HepG2 (cell line): ENCODE data around the gene SLC2A13. TPM values are rescaled to one million over a fixed set of nuclear protein-coding genes. Genes with fewer than 3 reads are reported as not detected.

ENCODE experiments used
- ATAC-seq: fragments of 200-7000 bp; cut with Tn5 transposase; 3 replicates; pipeline ENCODE4 v1.9.1; 2020; ENCODE audit warnings: mild to moderate bottlenecking, moderate library complexity
- BruUV-seq: library from RNA; stranded (reverse); fragments of 400-500 nt; replicated peaks from 2 replicates; lab custom pipeline; 2021; lab: Mats Ljungman, UMichigan
- CTCF ChIA-PET: fragments of 300-600 bp; formaldehyde crosslinking; extraction: SDS; loops from one replicate; lab custom pipeline; 2021; ENCODE audit warnings: low total read pairs, inconsistent platforms, low intra/inter-chr PET ratio; lab: Yijun Ruan, JAX
- POLR2A ChIA-PET: fragments of 350-600 bp; sonication (Branson Sonifier 250); formaldehyde crosslinking; loops from one replicate; lab custom pipeline; 2020; ENCODE audit warnings: antibody characterized with exemption, inconsistent platforms; lab: Yijun Ruan, JAX
- DNase-seq: peaks from one replicate; pipeline ENCODE4 v3.0.0-alpha.2; 2015; ENCODE audit warnings: low spot score
- FAIRE-seq: peaks from 3 replicates; lab custom pipeline; 2011; peaks lifted over from hg19 to GRCh38; lab: Jason Lieb, UNC
- H2AFZ ChIP-seq: one replicate; pipeline ENCODE4 v1.6.1; 2011; ENCODE audit warnings: low read length, inconsistent platforms
- H3K27ac ChIP-seq: fragments of 300-600 bp; 3 replicates; pipeline ENCODE4 v1.8.0; 2011; ENCODE audit warnings: mixed run types, mild to moderate bottlenecking, mixed read lengths, low read length, inconsistent platforms; ENCODE audit not compliant: insufficient read depth; ENCODE audit errors: extremely low read length
- H3K27me3 ChIP-seq, 2 experiments: fragments of 200-600 bp in 1 of 2; 2 replicates in 1 of 2; 3 replicates in 1 of 2; pipeline versions ENCODE4 v1.6.0 to v1.8.0; 2011; ENCODE audit warnings: low read length in 2 of 2, mild to moderate bottlenecking in 2 of 2, moderate library complexity in 2 of 2, inconsistent platforms in 1 of 2; ENCODE audit not compliant: insufficient read depth in 2 of 2, control insufficient read depth in 1 of 2
- H3K36me3 ChIP-seq, 2 experiments: fragments of 200-600 bp in 1 of 2; replicated peaks in 1 of 2; 2 replicates in 1 of 2; 3 replicates in 1 of 2; pipeline versions ENCODE4 v1.5.1 to v1.8.0; 2011; ENCODE audit warnings: low read length in 2 of 2, inconsistent platforms in 1 of 2; ENCODE audit not compliant: insufficient read depth in 2 of 2, control insufficient read depth in 1 of 2
- H3K4me1 ChIP-seq: 2 replicates; pipeline ENCODE4 v1.5.1; 2012; ENCODE audit warnings: low read length, inconsistent platforms; ENCODE audit not compliant: insufficient read depth
- H3K4me2 ChIP-seq: 2 replicates; pipeline ENCODE4 v1.6.0; 2011; ENCODE audit warnings: low read depth, low read length, inconsistent platforms
- H3K4me3 ChIP-seq, 3 experiments: fragments of 200-600 bp in 1 of 3; sonication (generic), shearing (Covaris generic) in 1 of 3; replicated peaks in 1 of 3; 2 replicates each; pipeline ENCODE4 v1.5.1; 2011 to 2016; ENCODE audit warnings: low read length in 3 of 3, inconsistent platforms in 2 of 3, low read depth in 2 of 3, mild to moderate bottlenecking in 2 of 3, control low read depth in 1 of 3, mixed read lengths in 1 of 3; ENCODE audit not compliant: insufficient read depth in 1 of 3
- H3K79me2 ChIP-seq: one replicate; pipeline ENCODE4 v1.6.1; 2011; ENCODE audit warnings: low read length, inconsistent platforms; ENCODE audit not compliant: insufficient read depth
- H3K9ac ChIP-seq: 2 replicates; pipeline ENCODE4 v1.6.0; 2011; ENCODE audit warnings: mild to moderate bottlenecking, low read depth, low read length, inconsistent platforms; ENCODE audit not compliant: insufficient read depth
- H3K9me3 ChIP-seq: 2 replicates; pipeline ENCODE4 v1.5.1; 2012; ENCODE audit warnings: mild to moderate bottlenecking, low read length
- H4K20me1 ChIP-seq: 2 replicates; pipeline ENCODE4 v1.6.0; 2011; ENCODE audit warnings: inconsistent platforms, mild to moderate bottlenecking, low read length, moderate library complexity; ENCODE audit not compliant: insufficient read depth
- ATM ChIP-seq: fragments of 450-650 bp; IDR thresholded peaks from 2 replicates; pipeline ENCODE4 v1.7.1; 2017; ENCODE audit warnings: mild to moderate bottlenecking, borderline replicate concordance
- BORCS8-MEF2B ChIP-seq: sonication (generic); formaldehyde crosslinking; IDR thresholded peaks from 2 replicates; pipeline ENCODE4 v1.8.0; 2022; ENCODE audit warnings: mild to moderate bottlenecking, missing genetic modification reagents
- FOXA3 ChIP-seq: IDR thresholded peaks from 2 replicates; pipeline ENCODE4 v1.6.1; 2016; ENCODE audit warnings: missing genetic modification reagents, missing compliant biosample characterization
- HBP1 ChIP-seq: IDR thresholded peaks from 2 replicates; pipeline ENCODE4 v1.6.1; 2016; ENCODE audit warnings: low read depth, control low read depth
- HOXD1 ChIP-seq: sonication (generic); formaldehyde crosslinking; IDR thresholded peaks from 2 replicates; pipeline ENCODE4 v1.5.0; 2020; ENCODE audit warnings: missing genetic modification reagents
- LRRFIP1 ChIP-seq: sonication (generic); formaldehyde crosslinking; conservative IDR thresholded peaks from 2 replicates; pipeline ENCODE4 v1.4.0; 2020; ENCODE audit warnings: missing genetic modification reagents
- RBM22 ChIP-seq: fragments of 200-400 bp; formaldehyde crosslinking; optimal IDR thresholded peaks from 2 replicates; pipeline ENCODE3; 2017; ENCODE audit warnings: mild to moderate bottlenecking, low read length, moderate library complexity
- SNAPC5 ChIP-seq: sonication (generic); formaldehyde crosslinking; IDR thresholded peaks from 2 replicates; pipeline ENCODE4 v1.8.1; 2023; ENCODE audit warnings: mild to moderate bottlenecking, missing genetic modification reagents, borderline replicate concordance
- SRSF4 ChIP-seq: fragments of 200-400 bp; formaldehyde crosslinking; IDR thresholded peaks from one replicate; pipeline ENCODE4 v1.6.1; 2018; ENCODE audit warnings: mild to moderate bottlenecking, low read depth, low read length, moderate library complexity; ENCODE audit not compliant: poor library complexity, severe bottlenecking
- TP53 ChIP-seq: sonication (generic); formaldehyde crosslinking; conservative IDR thresholded peaks from 2 replicates; pipeline ENCODE4 v1.4.0; 2020; ENCODE audit warnings: missing genetic modification reagents
- YY1 ChIP-seq: IDR thresholded peaks from 2 replicates; pipeline ENCODE4 v1.6.1; 2011; ENCODE audit warnings: low read length, low read depth, moderate library complexity, mild to moderate bottlenecking; ENCODE audit not compliant: insufficient read depth, insufficient replicate concordance
- ZNF383 ChIP-seq: sonication (generic); formaldehyde crosslinking; IDR thresholded peaks from 2 replicates; pipeline ENCODE4 v1.4.0; 2020; ENCODE audit warnings: missing genetic modification reagents, mild to moderate bottlenecking, borderline replicate concordance
- ZNF773 ChIP-seq: sonication (generic); formaldehyde crosslinking; IDR thresholded peaks from 2 replicates; pipeline ENCODE4 v1.4.0; 2020; ENCODE audit warnings: missing genetic modification reagents, borderline replicate concordance
- WGBS: methylation state at CpG from one replicate; pipeline ENCODE4 v1.1.6; 2017; ENCODE audit warnings: low lambda C conversion rate; 5-methylcytosine and 5-hydroxymethylcytosine counted together
- in situ Hi-C: cut with HindIII; loops from 2 replicates; pipeline ENCODE4 v1.10.0; 2017; ENCODE audit warnings: low pct_unique_long_range_greater_than_20kb; ENCODE audit not compliant: extremely low pct_ligation_motif_present
- intact Hi-C: fragments of 100-400 bp; cut with micrococcal nuclease; formaldehyde crosslinking; loops from one replicate; pipeline ENCODE4 v1.10.0; 2022; ENCODE audit not compliant: unreplicated experiment
- polyA plus RNA-seq, 8 experiments: library from polyadenylated mRNA; depleted of rRNA in 3 of 8; stranded (reverse) in 7 of 8; unstranded in 1 of 8; fragments of >200 nt; fragmentation: Illumina TruSeq in 4 of 8; extraction: Trizol in 4 of 8; gene quantifications; 2 replicates each; pipeline versions ENCODE4 v1.2.1 to v1.2.3, GENCODE V29; 2011 to 2016; ENCODE audit warnings: low read depth in 4 of 8, missing spikeins in 1 of 8, mixed read lengths in 1 of 8; ENCODE audit not compliant: insufficient read depth in 1 of 8
- total RNA-seq, 5 experiments: library from RNA; depleted of rRNA; stranded (reverse); fragments of >200 nt; fragmentation: Illumina TruSeq; extraction: Trizol; gene quantifications; 2 replicates each; pipeline ENCODE4 v1.2.3, GENCODE V29; 2016; ENCODE audit warnings: low read depth in 1 of 5

SLC2A13 gene
- total and polyA plus RNA-seq, 2 of the 13 experiments (the other 11 are each of a cell fraction or from before 2014, with no cell fraction given) = 5.5 to 6.0 TPM

- BruUV-seq = no TSS peak
- in situ Hi-C loops (no loop called here), intact Hi-C loops (no loop called here)
- TF ChIP-seq HBP1 (CRISPR knock-in tag) = no peak
- no peak for TF ChIP-seq SNAPC5 (CRISPR knock-in tag)
- TF ChIP-seq ATM = no peak
- no peak for TF ChIP-seq FOXA3 (CRISPR knock-in tag)
- no peak for TF ChIP-seq ZNF773 (CRISPR knock-in tag)
- TF ChIP-seq SRSF4 = no peak
- no peak for TF ChIP-seq ZNF383 (CRISPR knock-in tag)
- TF ChIP-seq LRRFIP1 = no peak
- TF ChIP-seq RBM22 = no peak
- no peak for TF ChIP-seq HOXD1 (CRISPR knock-in tag)
- TF ChIP-seq YY1 = no peak
- no peak for TF ChIP-seq BORCS8-MEF2B (CRISPR knock-in tag)
- TF ChIP-seq TP53 (CRISPR knock-in tag) = no peak
- no peaks in the 10 kb centered on the region for H4K20me1 ChIP-seq
- no peak overlapping the region for H2AFZ ChIP-seq
- ChIA-PET POLR2A (no interaction called here), CTCF (no interaction called here)
- no peaks in the 10 kb centered on the region for H3K36me3 ChIP-seq
- no peaks in the 10 kb centered on the region for H3K4me1 ChIP-seq
- no peak for ATAC-seq
- H3K79me2 ChIP-seq = no peaks in the 10 kb centered on the region
- FAIRE-seq = no peak
- no peak for DNase-seq
- no peak overlapping the region for H3K4me3 ChIP-seq
- 96% methylated on average over 4 of the region's 4 CpGs for WGBS
- H3K4me2 ChIP-seq = no peak overlapping the region
- H3K27me3 ChIP-seq = no peaks in the 10 kb centered on the region
- H3K9me3 ChIP-seq = no peaks in the 10 kb centered on the region
- no peak overlapping the region for H3K27ac ChIP-seq
- H3K9ac ChIP-seq = no peak overlapping the region
These were observed 185.2 kb downstream of the SLC2A13 start for GRCh38 chr12:39920647-39921046.
